T-helper 17 cell (primary cell): ENCODE measurements around the gene FAM24A. TPM values are rescaled to one million over a fixed set of nuclear protein-coding genes. Genes with fewer than 3 reads are reported as not detected.
"Not testable (repeated sequence)": the region's sequence is repeated elsewhere in the genome, so short reads cannot be mapped to it uniquely, and the experiment has no call there.

Experiments used
- ATAC-seq: fragments of 150-1000 bp; cut with Tn5 transposase; 2 replicates; pipeline ENCODE4 v1.10.0; 2021; ENCODE audit warnings: mild to moderate bottlenecking, moderate library complexity
- DNase-seq, 3 donors: peaks; one replicate each; pipeline versions ENCODE4 v3.0.0 to v3.0.0-alpha.2; 2020 to 2021
- H3K9me3 ChIP-seq: one replicate; pipeline ENCODE4 v1.7.0; 2013; ENCODE audit warnings: low read length, mild to moderate bottlenecking; ENCODE audit not compliant: control insufficient read depth, poor library complexity, severe bottlenecking
- H3K27ac Mint-ChIP-seq: one replicate; pipeline ENCODE4 v1.8.0; 2022; ENCODE audit warnings: mild to moderate bottlenecking, moderate library complexity, mixed read lengths
- H3K27me3 Mint-ChIP-seq: one replicate; pipeline ENCODE4 v1.8.0; 2022; ENCODE audit warnings: mixed read lengths
- H3K36me3 Mint-ChIP-seq: one replicate; pipeline ENCODE4 v1.8.0; 2022; ENCODE audit warnings: low read depth, mixed read lengths
- H3K4me1 Mint-ChIP-seq: one replicate; pipeline ENCODE4 v1.8.0; 2022; ENCODE audit warnings: mild to moderate bottlenecking, mixed read lengths
- H3K4me3 Mint-ChIP-seq: one replicate; pipeline ENCODE4 v1.8.0; 2022; ENCODE audit warnings: mild to moderate bottlenecking, moderate library complexity, mixed read lengths
- total RNA-seq, 4 donors: library from RNA in 2 of 4; stranded (reverse) in 2 of 4; gene quantifications; one replicate each; pipeline ENCODE4 v1.2.3 and lab custom pipeline; 2022 to 2026

Gene FAM24A
- total RNA-seq, 2 donors from 2014 or later: not detected

GRCh38 chr10:122879339-122880273, 30.8 kb upstream of the FAM24A start, which contains the start of gene FAM24B:
Gene FAM24B (minus strand): TSS chr10:122879581. CDS start chr10:122850515, 29,066 bp downstream.
- Mint-ChIP-seq H3K4me1 (peaks cover 36% of the 10 kb centered on the region), H3K27ac (peak within 1 kb of the TSS; percentile 92), H3K27me3 (no peaks in the 10 kb centered on the region), H3K4me3 (peak within 1 kb of the TSS; percentile 94), H3K36me3 (peaks cover 2% of the 10 kb centered on the region)
- peak; percentile 87 to 89 (median 89) for DNase-seq
- no peaks in the 10 kb centered on the region for H3K9me3 ChIP-seq
- ATAC-seq: peak; percentile 87

- ATAC-seq (no peak), DNase-seq (no peak)
- no peak overlapping the region for H3K4me3 Mint-ChIP-seq
- no peak overlapping the region for H3K27ac Mint-ChIP-seq
- H3K27me3 Mint-ChIP-seq: no peaks in the 10 kb centered on the region
- H3K36me3 Mint-ChIP-seq: peaks cover 7% of the 10 kb centered on the region
- no peaks in the 10 kb centered on the region for H3K9me3 ChIP-seq
- H3K4me1 Mint-ChIP-seq: peaks cover 24% of the 10 kb centered on the region
These were observed 27.6 kb upstream of the FAM24A start for GRCh38 chr10:122882766-122883165.

DNA sequence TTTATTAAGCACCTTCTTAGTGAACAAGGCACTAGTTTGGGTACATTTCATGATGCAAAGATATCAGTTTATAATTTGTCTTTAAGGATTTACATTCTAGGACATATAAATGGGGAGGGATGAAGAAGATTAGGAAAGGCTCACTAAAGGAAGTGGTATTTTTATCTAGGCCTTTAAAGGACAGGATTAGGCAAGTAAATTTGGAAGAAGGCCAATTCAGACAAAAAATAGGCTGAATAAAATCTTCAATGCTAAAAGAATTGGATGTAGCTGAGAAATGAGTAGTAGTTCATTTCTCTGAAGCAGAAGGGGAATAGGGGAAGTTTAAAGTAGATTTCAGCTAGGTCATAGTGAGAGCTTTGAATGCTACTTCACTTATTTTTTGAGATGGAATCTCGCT, 26.2 kb upstream of the FAM24A start:
- Mint-ChIP-seq H3K4me3 (no peak overlapping the region), H3K4me1 (peaks cover 14% of the 10 kb centered on the region), H3K27me3 (no peaks in the 10 kb centered on the region), H3K36me3 (peaks cover 5% of the 10 kb centered on the region), H3K27ac (no peak overlapping the region)
- no peak for ATAC-seq
- no peaks in the 10 kb centered on the region for H3K9me3 ChIP-seq
- no peak for DNase-seq

GRCh38 chr10:122894261-122894944, 16.0 kb upstream of the FAM24A start:
- no peaks in the 10 kb centered on the region for H3K9me3 ChIP-seq
- Mint-ChIP-seq H3K36me3 (peaks cover 2% of the 10 kb centered on the region), H3K4me1 (no peaks in the 10 kb centered on the region), H3K4me3 (no peak overlapping the region), H3K27me3 (no peaks in the 10 kb centered on the region), H3K27ac (no peak overlapping the region)
- DNase-seq: no peak
- no peak for ATAC-seq

DNA sequence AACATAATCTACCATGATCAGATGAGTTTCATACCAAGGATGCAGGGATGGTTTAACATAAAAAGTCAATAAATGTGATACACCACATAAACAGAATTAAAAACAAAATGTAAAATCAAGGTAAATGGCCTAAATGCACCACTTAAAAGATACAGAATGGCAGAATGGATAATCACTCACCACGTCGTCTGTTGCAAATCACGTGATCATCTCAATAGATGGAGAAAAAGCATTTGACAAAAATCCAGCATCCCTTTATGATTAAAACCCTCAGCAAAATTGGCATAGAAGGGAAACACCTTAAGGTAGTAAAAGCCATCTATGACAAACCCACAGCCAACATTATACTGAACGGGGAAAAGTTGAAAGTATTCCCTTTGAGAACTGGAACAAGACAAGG, 6.5 kb upstream of the FAM24A start:
- H3K27me3 Mint-ChIP-seq, DNase-seq, ATAC-seq, H3K27ac Mint-ChIP-seq, H3K4me1 Mint-ChIP-seq, H3K4me3 Mint-ChIP-seq, H3K9me3 ChIP-seq, H3K36me3 Mint-ChIP-seq: not testable (repeated sequence)

DNA sequence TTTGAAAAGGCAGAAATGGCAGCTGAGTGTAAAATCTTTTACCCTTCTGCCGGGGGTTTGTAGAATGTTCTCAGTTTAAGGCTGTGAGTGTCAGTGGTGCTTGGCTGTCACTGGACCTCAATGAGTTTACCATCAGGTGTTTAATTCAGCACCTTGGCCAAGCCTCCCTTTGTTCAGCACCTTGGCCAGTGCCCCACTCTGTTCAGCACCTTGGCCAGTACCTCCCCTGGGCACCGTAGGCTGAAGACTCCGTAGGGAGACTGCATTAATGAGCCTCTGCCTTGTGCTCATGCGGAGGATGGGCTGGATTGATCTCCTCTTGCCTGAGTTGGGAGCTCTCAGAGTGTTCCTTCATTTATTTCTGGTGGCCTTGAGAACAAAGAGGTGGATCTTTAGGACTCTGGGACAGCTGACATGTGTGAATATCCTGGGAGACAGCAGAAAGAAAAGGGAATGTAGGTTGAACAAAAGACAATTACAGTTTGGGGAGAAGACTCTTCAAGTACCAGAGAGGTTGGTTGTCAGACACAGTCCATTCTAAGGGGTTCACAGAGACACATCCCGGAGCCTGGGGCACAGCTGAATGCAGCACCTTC, 1.6 kb downstream of the FAM24A start:
- peak; percentile 75 for ATAC-seq

GRCh38 chr10:122915700-122916099, 5.3 kb downstream of the FAM24A start:
- Mint-ChIP-seq H3K4me1 (no peaks in the 10 kb centered on the region), H3K27ac (no peak overlapping the region), H3K36me3 (no peaks in the 10 kb centered on the region), H3K4me3 (no peak overlapping the region), H3K27me3 (no peaks in the 10 kb centered on the region)
- DNase-seq: no peak
- H3K9me3 ChIP-seq: no peaks in the 10 kb centered on the region
- ATAC-seq: no peak

More for the DNA sequence above, 1.6 kb downstream of the FAM24A start:
- Mint-ChIP-seq H3K27me3 (no peaks in the 10 kb centered on the region), H3K36me3 (no peaks in the 10 kb centered on the region), H3K4me1 (no peaks in the 10 kb centered on the region), H3K4me3 (no peak overlapping the region), H3K27ac (no peak overlapping the region)
- H3K9me3 ChIP-seq: no peaks in the 10 kb centered on the region
- DNase-seq: peak; percentile 21 to 46 (median 25)

GRCh38 chr10:122930140-122930539, 19.7 kb downstream of the FAM24A start:
- H3K36me3 Mint-ChIP-seq: no peaks in the 10 kb centered on the region
- H3K9me3 ChIP-seq: no peaks in the 10 kb centered on the region
- H3K4me1 Mint-ChIP-seq: no peaks in the 10 kb centered on the region
- no peak overlapping the region for H3K27ac Mint-ChIP-seq
- ATAC-seq: no peak
- H3K27me3 Mint-ChIP-seq: no peaks in the 10 kb centered on the region
- DNase-seq: no peak
- H3K4me3 Mint-ChIP-seq: no peak overlapping the region

- no peak overlapping the region for H3K4me3 Mint-ChIP-seq
- no peaks in the 10 kb centered on the region for H3K27me3 Mint-ChIP-seq
- H3K27ac Mint-ChIP-seq: no peak overlapping the region
- ATAC-seq (no peak), DNase-seq (no peak)
- no peaks in the 10 kb centered on the region for H3K36me3 Mint-ChIP-seq
- no peaks in the 10 kb centered on the region for H3K9me3 ChIP-seq
- no peaks in the 10 kb centered on the region for H3K4me1 Mint-ChIP-seq
These were observed 20.9 kb downstream of the FAM24A start for GRCh38 chr10:122931088-122931906.

DNA sequence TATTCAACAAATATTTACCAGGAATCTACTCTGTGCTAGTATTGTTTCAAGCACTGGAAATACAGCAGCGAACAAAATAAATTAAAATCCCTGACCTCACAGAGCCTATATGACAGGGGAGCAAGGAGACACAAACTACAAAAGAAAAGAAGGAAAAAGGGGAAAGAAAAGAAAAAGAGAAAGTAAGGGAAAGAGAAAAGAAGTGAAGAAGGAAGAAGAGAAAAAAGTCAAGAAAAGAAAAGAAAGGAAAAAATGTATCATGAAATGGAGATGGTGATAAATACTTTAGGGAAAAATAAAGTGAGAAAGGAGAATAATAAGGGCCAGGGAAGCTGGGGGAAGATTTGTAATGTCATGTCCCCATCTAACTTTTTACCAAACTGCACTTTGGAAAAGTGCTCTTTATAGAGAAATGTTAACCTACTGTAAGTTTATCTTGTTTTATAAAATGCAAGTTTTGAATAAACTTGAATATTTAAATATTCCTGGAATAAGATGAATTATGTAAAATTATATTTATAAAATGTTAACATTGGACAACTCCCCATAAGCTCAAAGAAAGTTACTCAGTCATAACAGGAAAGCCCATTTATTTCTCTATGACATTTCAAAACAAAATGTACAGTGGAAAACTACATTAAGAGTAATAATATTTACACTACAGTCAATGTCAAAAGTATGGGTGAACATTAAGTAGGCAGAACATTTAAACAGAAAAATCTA, 28.9 kb downstream of the FAM24A start:
- ATAC-seq: no peak
- Mint-ChIP-seq H3K27me3 (no peaks in the 10 kb centered on the region), H3K27ac (no peak overlapping the region), H3K36me3 (peaks cover 7% of the 10 kb centered on the region), H3K4me1 (peaks cover 5% of the 10 kb centered on the region), H3K4me3 (no peak overlapping the region)
- H3K9me3 ChIP-seq: no peaks in the 10 kb centered on the region
- DNase-seq: no peak

DNA sequence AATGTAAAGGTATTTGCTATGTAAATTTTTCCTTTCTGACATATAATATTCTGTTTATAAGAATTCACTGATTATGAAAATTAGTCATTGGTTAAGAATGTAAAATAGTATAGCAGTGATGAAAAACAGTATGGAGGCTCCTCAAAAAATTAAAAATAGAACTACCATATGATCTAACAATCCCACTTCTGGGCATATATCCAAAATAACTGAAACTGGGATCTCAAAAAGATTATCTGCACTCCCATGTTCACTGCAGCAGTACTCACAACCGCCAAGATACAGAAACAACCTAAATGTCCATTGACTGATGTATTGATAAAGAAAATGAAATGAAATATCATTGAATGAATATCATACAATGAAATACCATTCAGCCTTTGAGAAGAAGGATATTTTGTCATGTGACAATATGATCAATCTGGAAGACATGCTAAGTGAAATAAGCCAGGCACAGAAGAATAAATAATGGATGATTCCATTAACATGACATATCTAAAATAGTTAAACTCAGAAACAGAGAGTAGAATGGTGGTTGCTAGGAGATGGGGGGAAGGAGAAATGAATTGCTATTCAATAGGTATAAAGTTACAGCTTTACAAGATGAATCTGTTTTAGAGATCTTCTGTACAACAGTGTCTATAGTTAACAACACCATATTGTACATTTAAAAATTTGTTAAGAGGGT, 29.6 kb downstream of the FAM24A start:
- DNase-seq: no peak
- ATAC-seq: no peak
- peaks cover 7% of the 10 kb centered on the region for H3K36me3 Mint-ChIP-seq

DNA sequence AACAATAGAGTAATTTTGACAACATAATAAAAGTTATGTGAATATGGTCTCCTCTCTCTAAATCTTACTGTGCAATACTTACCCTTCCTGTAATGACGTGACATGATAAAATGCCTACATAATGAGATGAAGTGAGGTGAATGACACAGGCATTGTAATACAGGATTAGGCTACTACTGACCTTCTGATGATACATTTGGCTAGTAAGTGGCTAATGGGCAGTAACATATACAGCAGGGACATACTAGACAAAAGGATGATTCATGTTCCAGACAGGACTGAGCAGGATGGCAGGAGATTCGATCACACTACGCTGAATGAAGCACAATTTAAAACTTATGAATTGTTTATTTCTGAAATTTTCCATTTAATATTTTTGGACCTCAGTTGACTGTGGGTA, 38.9 kb downstream of the FAM24A start:
- H3K27ac Mint-ChIP-seq: no peak overlapping the region

More for the DNA sequence above, 29.6 kb downstream of the FAM24A start:
- no peak overlapping the region for H3K27ac Mint-ChIP-seq
- H3K27me3 Mint-ChIP-seq: no peaks in the 10 kb centered on the region
- H3K9me3 ChIP-seq: no peaks in the 10 kb centered on the region
- H3K4me3 Mint-ChIP-seq: no peak overlapping the region
- H3K4me1 Mint-ChIP-seq: peaks cover 5% of the 10 kb centered on the region

More for the DNA sequence above, 38.9 kb downstream of the FAM24A start:
- Mint-ChIP-seq H3K4me3 (no peak overlapping the region), H3K27me3 (no peaks in the 10 kb centered on the region), H3K36me3 (peaks cover 10% of the 10 kb centered on the region), H3K4me1 (peaks cover 26% of the 10 kb centered on the region)
- ATAC-seq (no peak), DNase-seq (no peak)
- no peaks in the 10 kb centered on the region for H3K9me3 ChIP-seq
